Stimulated activated CD4-positive, alpha-beta T cell treated with anti-CD3 and anti-CD28 coated beads, Interleukin-2, amount 100 ng/mL, for 4 hours (primary cell): ENCODE results near the gene PIAS1.
A peak's percentile ranks its signal among the peaks of the same experiment; 100 is the strongest.
"Not testable (repeated sequence)": the region's sequence is repeated elsewhere in the genome, so short reads cannot be mapped to it uniquely, and the experiment has no call there.

Experiments used
- DNase-seq: peaks from one replicate; pipeline ENCODE4 v3.0.0-alpha.2; 2020; ENCODE audit warnings: low read depth

Gene PIAS1

GRCh38 chr15:68114840-68115239 lies 60.7 kb downstream of the PIAS1 start:
- DNase-seq: no peak

- DNase-seq: no peak
These were observed 70.6 kb downstream of the PIAS1 start for GRCh38 chr15:68124700-68125099.

- DNase-seq: no peak
These were observed 72.3 kb downstream of the PIAS1 start for GRCh38 chr15:68126396-68126795.

GRCh38 chr15:68129072-68129471 lies 75.0 kb downstream of the PIAS1 start:
- DNase-seq: no peak

GRCh38 chr15:68130851-68131250 lies 76.7 kb downstream of the PIAS1 start:
- no peak for DNase-seq

- DNase-seq: no peak
These were observed 83.0 kb downstream of the PIAS1 start for GRCh38 chr15:68137096-68137495.

GRCh38 chr15:68143129-68143528 lies 89.0 kb downstream of the PIAS1 start:
- DNase-seq: no peak

- no peak for DNase-seq
These were observed 89.7 kb downstream of the PIAS1 start for GRCh38 chr15:68143785-68144184.

GRCh38 chr15:68145706-68146105 lies 91.6 kb downstream of the PIAS1 start:
- DNase-seq: no peak

- DNase-seq: no peak
These were observed 93.9 kb downstream of the PIAS1 start for GRCh38 chr15:68148039-68148438.

- DNase-seq: no peak
These were observed 94.9 kb downstream of the PIAS1 start for GRCh38 chr15:68149059-68149458.

- DNase-seq: no peak
These were observed 96.1 kb downstream of the PIAS1 start for GRCh38 chr15:68150187-68150586.

GRCh38 chr15:68151277-68151676 lies 97.2 kb downstream of the PIAS1 start:
- no peak for DNase-seq

- no peak for DNase-seq
These were observed 98.2 kb downstream of the PIAS1 start for GRCh38 chr15:68152342-68152741.

GRCh38 chr15:68154923-68155559 lies 100.9 kb downstream of the PIAS1 start:
- peak; percentile 6 for DNase-seq

GRCh38 chr15:68157074-68157473 lies 103.0 kb downstream of the PIAS1 start:
- DNase-seq: no peak

GRCh38 chr15:68158046-68158628 lies 104.0 kb downstream of the PIAS1 start:
- no peak for DNase-seq

- no peak for DNase-seq
These were observed 109.1 kb downstream of the PIAS1 start for GRCh38 chr15:68163191-68163590.

- DNase-seq: no peak
These were observed 112.7 kb downstream of the PIAS1 start for GRCh38 chr15:68166847-68167246.

- DNase-seq: not testable (repeated sequence)
These were observed 117.9 kb downstream of the PIAS1 start for GRCh38 chr15:68172037-68172436.

- no peak for DNase-seq
These were observed 119.0 kb downstream of the PIAS1 start for GRCh38 chr15:68173119-68173518.

GRCh38 chr15:68175526-68175925 lies 121.4 kb downstream of the PIAS1 start:
- no peak for DNase-seq

- DNase-seq: no peak
These were observed 122.5 kb downstream of the PIAS1 start for GRCh38 chr15:68176601-68177000.

- DNase-seq: no peak
These were observed 123.6 kb downstream of the PIAS1 start for GRCh38 chr15:68177742-68178141.
